NCI-H460 (cell line): ENCODE results near the gene REV3L. TPM values are rescaled to one million over a fixed set of nuclear protein-coding genes. Genes with fewer than 3 reads are reported as not detected.
"Not testable (repeated sequence)": the region's sequence is repeated elsewhere in the genome, so short reads cannot be mapped to it uniquely, and the experiment has no call there.

ENCODE experiments used
- DNase-seq: peaks from one replicate; pipeline ENCODE4 v3.0.0-alpha.2; 2016; ENCODE audit warnings: low read depth; ENCODE audit errors: extremely low read depth
- total RNA-seq: library from RNA; depleted of rRNA; stranded (reverse); fragments of >200 nt; shearing (Covaris generic); gene quantifications from 2 replicates; pipeline ENCODE4 v1.2.3, GENCODE V29; 2014

REV3L gene
- total RNA-seq, 1 experiment from 2014 or later, result 11.3 TPM

DNA sequence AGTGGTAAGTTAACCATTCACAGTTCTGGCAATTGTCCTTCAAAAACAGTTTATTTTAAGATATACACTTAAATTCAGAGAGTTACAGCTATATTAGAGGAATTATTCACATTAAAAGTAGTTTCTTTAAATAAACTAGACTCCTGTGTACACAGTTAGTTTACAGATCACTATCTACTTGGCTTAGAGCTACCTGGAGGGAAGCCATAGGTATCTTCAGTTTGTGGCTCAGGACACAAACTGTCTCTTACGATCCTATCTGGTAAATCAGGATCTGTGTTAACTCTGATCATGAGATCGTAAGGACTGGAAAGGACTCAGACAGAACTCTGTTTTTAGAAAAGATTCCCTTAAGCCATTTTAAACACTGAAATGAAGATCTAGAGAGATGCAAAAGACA lies 160.9 kb downstream of the REV3L start:
- no peak for DNase-seq

DNA sequence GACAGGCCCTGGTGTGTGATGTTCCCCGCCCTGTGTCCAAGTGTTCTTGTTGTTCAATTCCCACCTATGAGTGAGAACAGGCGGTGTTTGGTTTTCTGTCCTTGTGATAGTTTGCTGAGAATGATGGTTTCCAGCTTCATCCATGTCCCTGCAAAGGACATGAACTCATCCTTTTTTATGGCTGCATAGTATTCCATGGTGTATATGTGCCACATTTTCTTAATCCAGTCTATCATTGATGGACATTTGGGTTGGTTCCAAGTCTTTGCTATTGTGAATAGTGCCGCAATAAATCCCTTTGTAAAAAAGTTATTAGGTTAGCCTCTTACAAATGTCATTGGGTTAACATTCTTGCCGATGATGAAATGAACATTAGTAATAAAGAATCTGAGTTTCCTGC lies 175.1 kb downstream of the REV3L start:
- not testable (repeated sequence) for DNase-seq

DNA sequence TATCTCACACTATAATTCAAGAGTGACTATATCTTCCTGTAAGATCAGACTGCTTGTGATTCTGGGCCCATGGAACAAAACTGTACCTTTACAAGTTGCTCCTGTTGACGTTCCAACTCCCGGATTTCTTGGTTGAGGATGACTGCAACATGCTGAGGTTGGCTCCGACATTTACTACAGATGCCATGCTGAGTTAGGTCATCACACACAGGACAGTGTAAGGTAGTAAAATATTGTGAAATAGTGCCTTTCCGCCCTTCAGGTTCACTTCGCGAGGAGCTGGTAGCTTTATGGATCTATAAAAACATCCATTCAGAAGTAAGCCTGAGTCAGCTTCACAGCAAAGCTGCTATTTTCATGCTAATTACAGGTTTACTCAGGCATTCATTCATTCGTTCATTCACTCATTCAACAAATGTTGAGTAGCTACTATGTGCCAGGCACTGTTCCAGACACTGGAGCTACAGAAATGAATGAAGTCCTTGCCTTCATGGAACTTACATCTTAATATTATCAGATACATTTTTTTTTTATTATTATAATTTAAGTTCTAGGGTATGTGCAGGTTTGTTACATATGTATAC lies 175.7 kb downstream of the REV3L start:
- no peak for DNase-seq

DNA sequence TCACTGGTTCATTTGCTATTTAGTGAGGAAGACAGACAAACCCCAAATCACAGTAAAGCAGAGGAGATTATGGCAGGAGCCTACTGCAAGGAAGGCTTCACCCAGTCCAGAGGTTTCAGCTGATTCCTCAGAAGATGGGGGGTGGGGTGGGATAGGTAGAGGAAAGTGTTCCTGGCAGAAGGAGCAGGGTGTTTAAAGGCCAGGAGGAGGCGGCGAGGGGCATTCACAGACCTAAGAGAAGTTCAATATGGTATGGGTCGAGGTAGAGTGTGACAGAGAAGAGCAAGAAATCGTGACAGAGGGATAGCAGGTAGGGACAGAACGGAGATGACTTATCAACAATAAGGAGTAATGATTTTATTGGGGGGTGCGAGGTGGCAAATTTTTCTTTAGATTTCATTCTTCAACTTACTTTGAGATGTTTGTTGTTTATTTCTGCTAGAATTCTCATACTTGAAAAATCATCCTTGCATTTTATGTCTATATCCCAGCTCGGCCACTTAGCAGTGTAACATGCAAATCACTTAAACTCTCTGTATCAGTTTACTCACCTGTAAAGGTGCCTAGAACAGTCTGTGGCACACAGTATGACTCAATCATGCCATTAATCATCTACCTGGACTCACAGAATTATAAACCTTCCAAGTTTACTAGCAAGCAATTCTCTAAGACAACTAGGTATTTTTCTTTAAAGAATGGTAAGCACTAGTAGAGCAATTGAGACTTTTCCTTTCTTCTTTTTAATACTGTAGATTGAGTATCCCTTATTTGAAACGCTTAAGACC lies 176.7 kb downstream of the REV3L start:
- no peak for DNase-seq

DNA sequence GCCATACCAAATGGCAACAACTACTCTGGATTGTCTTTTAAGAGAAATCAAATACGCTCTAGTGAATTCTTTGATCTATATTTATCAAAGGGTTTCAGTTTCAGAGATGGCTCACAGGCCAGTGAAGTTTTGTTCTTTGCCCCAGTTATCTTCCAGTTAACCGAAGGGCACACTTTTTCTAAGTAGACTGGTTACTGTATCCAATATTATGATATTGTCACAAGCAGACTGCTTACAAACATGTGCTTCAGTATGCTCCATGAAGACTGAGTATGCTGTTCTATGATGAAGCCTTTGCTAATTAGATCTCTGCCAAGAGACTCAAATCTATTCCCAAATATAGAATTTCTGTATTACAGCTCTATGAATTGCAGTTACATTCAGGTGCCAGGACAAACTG lies 181.1 kb downstream of the REV3L start:
- DNase-seq, result no peak

DNA sequence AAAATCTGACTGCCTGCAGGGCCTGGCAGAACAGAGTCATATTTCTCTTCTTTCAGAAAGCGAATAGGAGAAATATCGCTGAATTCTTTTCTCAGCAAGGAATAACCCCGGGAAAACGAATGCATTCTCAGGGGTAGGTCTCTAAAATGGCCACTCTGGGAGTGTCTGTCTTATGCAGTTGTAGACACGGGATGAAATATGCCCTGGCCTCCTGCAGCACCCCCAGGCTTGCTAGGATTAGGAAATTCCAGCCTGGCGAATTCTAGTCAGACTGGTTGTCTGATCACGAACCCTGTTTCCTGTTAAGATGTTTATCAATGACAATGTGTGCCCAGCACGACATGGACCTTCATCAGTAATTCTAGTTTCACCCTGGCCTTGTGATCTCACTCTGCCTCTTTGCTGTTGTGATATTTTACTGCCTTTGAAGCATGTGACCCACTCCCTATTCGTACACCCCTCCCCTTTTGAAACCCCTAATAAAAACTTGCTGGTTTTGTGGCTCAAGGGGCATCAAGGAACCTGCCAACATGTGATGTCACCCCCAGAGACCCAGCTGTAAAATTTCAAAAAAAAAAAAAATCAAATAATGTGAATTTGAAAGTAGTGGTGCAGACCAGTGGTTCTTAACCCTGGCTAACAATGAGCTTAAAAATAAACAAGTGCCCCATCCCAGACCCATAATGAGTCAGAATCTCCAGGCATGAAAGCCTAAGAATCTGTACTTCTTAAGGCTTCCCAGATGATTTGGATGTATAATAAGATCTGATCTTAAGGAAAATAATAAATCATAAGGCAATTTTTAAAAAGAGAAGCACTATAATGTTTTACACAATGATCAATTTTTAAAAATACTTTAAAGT lies 181.8 kb downstream of the REV3L start:
- DNase-seq, result not testable (repeated sequence)

DNA sequence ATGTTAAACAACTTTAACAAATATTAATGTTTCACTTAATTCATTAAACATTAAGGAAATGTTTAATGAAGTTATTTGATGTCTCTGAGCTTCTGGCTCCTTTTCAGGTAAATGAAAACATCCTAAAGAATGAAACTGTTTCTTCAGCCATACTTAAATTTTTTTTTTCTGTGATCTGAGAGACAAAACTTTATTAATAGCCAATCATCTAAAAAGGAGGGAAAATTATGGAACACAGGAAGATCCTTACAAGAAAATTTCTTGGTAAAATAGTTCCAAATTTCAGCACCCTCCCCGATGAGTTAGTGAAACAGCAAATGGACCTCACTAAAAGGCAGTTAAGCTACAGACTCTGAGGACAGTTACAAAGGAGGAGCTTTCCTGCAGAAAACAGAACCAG lies 185.2 kb downstream of the REV3L start:
- no peak for DNase-seq

DNA sequence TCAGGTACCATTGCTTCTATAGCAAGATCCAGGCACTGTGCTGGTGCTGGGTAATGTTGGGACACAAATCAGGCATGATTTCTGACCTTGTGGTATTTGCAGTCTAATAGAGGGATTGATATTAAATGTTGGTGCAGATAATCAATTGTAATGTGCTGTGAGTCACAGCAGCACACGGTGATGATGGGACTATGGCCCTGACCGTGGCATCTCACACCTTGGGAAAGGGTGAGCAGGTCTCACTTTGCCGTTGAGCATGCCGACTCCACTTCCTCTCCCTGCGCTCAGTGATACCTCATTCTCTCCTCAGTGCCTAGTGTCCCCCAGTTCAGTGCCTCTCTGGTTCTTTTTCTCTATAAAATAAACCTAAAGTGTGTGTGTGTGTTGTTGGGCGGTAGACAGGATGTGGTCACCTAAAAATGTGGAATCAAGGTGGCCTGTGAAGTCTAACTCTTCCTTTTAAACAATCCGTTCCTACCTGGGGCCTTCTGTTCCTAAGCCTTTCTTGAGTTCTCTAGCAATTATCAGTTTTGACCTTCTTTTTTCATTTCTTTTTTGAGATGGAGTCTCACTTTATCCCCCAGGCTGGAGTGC lies 188.5 kb downstream of the REV3L start:
- no peak for DNase-seq

DNA sequence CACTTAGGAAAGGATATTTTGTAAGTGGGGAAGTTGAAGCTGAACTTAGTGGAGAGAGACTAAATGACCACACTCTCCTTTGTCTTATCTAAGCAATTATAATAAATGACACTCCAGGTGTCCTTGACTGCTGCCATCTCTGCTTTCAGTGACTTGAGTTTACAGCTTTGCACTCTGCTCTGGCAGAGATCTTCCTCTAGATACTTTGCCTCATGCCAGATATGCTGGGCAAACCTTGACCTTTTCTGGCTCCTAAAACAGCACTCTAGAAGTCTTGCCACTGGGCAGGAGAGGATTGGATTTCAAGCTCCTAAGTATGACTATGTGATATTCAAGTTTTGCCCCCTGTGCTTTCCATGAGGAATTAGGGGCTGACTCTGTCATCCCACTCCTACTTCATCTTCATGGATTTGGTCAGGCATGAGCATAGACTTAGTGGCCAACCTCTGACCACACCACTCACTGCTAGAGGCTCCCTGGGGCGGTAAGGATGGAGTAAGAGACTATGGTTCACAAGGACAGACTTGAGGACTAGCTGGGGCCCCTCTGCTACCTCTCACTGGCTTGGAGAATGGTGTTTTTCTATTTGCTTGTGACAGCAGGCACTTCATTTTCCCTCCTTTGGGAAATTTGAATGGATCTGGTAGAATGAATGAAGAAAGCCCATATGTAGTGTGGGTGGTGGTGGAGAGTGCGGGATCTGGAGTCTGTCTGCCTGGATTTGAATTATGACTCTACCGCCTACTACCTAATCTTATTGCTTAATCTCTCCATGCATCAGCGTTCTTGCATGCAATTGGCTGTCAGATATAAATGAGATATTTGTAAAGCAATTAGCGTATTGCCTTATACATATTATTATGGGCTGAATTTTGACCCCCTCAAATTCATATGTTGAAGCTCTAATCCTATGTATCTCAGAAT lies 191.4 kb downstream of the REV3L start:
- no peak for DNase-seq

DNA sequence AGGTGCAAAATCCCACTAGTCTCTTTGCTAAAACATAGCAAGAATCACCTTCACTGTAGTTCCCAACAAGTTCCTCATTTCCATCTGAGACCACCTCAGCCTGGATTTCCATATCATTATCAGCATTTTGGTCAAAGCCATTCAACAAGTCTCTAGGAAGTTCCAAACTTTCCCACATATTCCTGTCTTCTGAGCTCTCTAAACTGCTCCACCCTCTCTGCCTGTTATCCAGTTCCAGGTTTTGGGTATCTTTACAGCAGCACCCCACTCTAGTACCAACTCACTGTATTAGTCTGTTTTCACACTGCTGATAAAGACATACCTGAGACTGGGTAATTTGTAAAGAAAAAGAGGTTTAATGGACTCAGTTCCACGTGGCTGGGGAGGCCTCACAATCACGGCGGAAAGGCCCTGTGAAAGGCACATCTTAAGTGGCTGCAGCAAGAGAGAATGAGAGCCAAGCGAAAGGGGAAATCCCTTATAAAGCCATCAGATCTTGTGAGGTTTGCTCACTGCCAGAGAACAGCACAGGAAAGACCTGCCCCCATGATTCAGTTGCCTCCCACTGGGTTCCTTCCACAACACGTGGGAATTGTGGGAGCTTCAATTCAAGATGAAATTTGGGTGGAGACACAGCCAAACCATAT lies 192.2 kb downstream of the REV3L start:
- DNase-seq, result not testable (repeated sequence)

DNA sequence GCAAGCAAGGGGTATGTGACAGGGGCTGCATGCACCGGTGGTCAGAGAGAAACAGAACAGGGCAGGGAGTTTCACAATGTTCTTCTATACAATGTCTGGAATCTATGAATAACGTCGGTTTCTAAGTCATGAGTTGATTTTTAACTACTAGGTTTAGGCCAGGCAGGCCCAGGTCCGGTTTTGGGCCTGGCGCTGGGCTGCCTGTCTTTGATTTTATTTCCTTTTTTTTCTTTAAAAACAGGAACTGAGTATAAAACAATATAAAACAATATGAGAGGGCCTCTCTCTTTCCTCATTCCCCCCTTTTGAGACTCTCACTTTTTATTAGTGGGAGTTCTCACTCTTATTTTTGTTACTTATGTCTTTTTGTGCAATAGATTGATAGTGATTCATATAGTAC lies 198.7 kb downstream of the REV3L start:
- not testable (repeated sequence) for DNase-seq

DNA sequence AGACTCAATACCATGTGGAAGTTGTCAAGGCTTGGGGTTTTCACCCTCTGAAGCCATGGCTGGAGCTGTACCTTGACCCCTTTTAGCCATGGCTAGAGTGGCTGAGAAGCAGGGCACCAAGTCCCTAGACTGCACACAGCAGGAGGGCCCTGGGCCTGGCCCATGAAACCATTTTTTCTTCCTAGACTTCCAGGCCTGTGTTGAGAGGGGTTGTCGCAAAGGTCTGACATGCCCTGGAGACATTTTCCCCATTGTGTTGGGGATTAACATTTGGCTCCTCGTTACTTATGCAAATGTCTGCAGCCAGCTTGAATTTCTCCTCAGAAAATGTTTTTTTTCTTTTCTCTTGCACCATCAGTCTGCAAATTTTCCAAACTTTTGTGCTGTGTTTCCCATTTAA lies 199.3 kb downstream of the REV3L start:
- no peak for DNase-seq

DNA sequence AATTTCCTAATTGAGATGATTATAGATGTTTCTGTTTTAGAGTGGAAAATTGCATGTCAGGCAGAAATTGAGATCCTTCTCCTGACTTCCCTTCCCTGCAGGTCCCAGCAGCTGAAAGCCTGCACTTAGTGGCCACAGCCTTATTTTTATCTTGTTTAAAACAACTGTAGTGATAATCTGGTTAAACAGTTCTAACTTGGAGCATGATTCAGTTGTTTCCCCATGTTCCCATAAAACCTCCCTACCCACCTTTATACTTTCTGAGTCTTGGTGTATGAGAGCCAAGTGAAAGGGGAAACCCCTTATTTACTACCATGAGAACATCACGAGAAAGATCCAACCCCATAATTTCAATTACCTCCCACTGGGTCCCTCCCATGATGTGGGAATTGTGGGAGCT lies 200.5 kb downstream of the REV3L start:
- no peak for DNase-seq

DNA sequence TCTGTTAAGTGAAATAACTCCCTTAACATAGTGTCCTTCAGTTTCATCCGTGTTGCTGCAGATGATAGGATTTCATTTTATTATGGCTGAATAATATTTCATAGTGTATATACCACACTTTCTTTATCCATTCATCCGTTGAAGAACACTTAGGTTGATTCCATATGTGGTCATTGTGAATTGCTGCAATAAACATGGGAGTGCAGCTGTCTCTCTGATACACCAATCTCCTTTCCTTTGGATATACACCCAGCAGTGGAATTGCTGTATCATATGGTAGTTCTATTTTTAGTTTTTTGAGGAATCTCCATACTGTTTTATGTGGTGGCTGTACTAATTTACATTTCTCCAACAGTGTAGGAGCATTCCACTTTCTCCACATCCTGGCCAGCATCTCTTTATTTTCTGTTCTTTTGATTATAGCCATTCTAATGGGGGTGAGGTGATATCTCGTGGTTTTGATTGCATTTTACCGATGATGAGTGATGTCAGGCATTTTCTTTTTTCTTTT lies 202.5 kb downstream of the REV3L start:
- no peak for DNase-seq

DNA sequence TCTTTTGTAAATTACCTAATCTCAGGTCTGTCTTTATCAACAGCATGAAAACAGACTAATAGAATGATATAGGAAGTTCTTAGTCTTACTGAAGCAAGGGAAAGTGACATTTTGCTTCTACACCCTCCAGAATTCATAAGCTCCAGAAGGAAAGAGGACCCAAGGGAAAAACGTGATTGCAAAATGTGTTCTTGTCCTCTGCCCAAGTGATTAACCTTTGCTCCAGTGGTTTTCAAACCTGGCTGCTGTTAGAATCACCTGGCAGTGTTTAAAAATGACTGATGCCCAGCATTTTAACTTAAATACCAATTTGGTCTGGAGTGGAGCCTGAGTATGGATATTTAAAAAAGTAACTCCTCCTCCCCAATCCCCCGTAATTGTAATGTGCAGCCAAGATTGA lies 204.3 kb downstream of the REV3L start:
- DNase-seq, result no peak

DNA sequence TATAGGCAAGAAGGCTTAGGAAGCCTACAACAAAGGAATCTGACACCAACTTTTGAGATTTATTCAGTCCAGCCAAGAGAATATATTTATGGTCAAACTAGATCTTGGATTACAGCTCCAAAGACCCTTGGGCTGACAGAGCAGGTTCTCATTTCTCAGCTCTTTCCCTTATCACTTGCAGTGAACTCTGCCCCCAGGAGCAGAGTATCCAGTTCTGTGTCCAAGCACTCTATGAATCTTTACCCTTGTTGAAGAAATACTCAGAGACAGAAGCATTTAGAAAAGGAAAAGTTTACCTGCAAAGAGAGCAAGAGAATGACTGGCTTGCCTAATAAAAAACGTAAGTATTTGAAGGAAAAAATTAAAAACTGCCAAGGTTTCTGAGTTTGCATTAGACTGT lies 205.2 kb downstream of the REV3L start:
- DNase-seq, result no peak

DNA sequence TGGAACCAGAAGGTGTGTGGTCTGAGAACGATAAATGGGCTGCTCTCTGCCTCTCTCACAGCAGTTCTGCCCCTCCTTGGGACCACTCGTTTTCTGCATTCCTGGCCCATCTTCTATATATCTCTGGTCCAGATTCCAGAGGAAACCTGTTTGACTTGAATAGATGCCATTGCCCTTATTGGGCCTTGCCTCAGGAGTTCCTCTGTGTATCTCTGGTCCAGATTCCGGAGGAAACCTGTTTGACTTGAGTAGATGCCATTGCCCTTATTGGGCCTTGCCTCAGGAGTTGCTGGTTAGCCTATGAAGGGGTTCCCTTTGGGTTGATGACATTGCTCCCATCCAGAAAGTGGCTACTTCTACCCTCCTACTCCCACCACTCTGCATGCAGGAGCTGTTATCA lies 206.3 kb downstream of the REV3L start:
- DNase-seq, result no peak

DNA sequence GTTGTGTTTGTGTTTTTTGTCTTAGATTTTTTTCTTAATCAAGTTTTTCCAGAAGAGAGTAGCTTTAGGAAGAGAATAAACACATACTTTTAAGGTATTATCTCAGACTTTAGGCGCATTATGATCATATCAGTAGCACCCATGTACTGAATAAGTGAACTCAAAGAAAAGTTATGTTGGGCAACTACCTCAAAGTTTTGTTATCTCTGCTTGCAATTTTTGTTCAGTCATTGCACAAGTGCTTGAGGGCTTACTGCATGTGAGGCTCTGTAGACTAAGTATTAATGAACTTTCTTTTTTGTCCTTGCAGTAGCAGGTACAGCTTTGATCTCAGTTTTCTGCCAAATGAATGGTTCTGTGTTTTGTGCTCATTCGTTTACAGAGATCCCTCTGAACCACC lies 206.7 kb downstream of the REV3L start:
- DNase-seq, result no peak

DNA sequence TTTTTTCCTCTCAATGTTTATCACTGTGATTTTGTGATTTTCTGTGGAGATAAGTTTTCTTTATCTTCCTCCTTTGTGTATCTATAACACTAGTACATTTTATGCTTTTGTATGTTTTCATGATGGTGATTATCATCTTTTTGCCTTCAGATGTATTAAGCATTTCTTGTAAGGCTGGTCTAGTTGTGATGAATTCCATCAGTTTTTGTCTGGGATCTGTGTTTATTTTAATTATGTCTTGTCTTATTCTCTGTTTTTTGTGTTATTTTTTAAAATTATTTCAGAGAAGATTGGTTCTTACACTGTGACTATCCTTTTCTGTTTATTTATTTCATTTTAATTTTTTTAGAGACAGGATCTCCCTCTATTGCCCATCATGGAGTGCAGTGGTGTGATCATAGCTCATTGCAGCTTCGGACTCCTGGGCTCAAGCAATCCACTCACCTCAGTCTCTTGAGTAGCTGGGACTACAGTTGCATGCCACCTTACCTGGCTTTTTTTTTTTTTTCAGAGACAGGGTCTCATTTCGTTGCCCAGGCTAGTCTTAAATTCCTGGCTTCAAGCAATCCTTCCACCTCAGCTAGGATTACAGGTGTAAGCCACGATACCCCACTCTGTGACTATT lies 208.3 kb downstream of the REV3L start:
- DNase-seq, result no peak
